ENCODE data around the gene CD4.

GRCh38 chr12:6799147-6799546, 9.8 kb downstream of the CD4 start:
- TF ChIP-seq CTCF (conservative IDR thresholded peaks at IDR 0.05) (no peak), ZFX (IDR thresholded peaks at IDR 0.05) (no peak)

All from C4-2B (cell line).